Measurements from ENCODE around the gene FOLR3.
"Not testable (repeated sequence)": the region's sequence is repeated elsewhere in the genome, so short reads cannot be mapped to it uniquely, and the experiment has no call there.

Gene FOLR3

GRCh38 chr11:72124046-72124445 lies 11.5 kb upstream of the FOLR3 start:
- DNase-seq = no peak

- no peak for DNase-seq
Measured at GRCh38 chr11:72125956-72126355, 9.6 kb upstream of the FOLR3 start.

- no peak for DNase-seq
Measured at GRCh38 chr11:72127923-72128322, 7.6 kb upstream of the FOLR3 start.

GRCh38 chr11:72129381-72129780 lies 6.1 kb upstream of the FOLR3 start:
- DNase-seq = no peak

GRCh38 chr11:72132646-72133045 lies 2.9 kb upstream of the FOLR3 start:
- no peak for DNase-seq

GRCh38 chr11:72135891-72136683 lies 562 bp downstream of the FOLR3 start:
- no peak for DNase-seq

GRCh38 chr11:72136684-72137262 lies 1.2 kb downstream of the FOLR3 start:
- no peak for DNase-seq

GRCh38 chr11:72138821-72139390 lies 3.4 kb downstream of the FOLR3 start:
- no peak for DNase-seq

GRCh38 chr11:72139500-72139899 lies 4.0 kb downstream of the FOLR3 start:
- DNase-seq = no peak

- DNase-seq = no peak
Measured at GRCh38 chr11:72140661-72141060, 5.1 kb downstream of the FOLR3 start.

- no peak for DNase-seq
Measured at GRCh38 chr11:72141066-72141465, 5.5 kb downstream of the FOLR3 start.

- not testable (repeated sequence) for DNase-seq
Measured at GRCh38 chr11:72142086-72142485, 6.6 kb downstream of the FOLR3 start.

GRCh38 chr11:72142543-72142942 lies 7.0 kb downstream of the FOLR3 start:
- DNase-seq = not testable (repeated sequence)

- no peak for DNase-seq
Measured at GRCh38 chr11:72144807-72145565, 9.5 kb downstream of the FOLR3 start.

- no peak for DNase-seq
Measured at GRCh38 chr11:72146625-72147024, 11.1 kb downstream of the FOLR3 start.

GRCh38 chr11:72150882-72151281 lies 15.4 kb downstream of the FOLR3 start:
- DNase-seq = no peak

GRCh38 chr11:72153874-72154273 lies 18.3 kb downstream of the FOLR3 start:
- DNase-seq = not testable (repeated sequence)

GRCh38 chr11:72154816-72155215 lies 19.3 kb downstream of the FOLR3 start:
- no peak for DNase-seq

- DNase-seq = no peak
Measured at GRCh38 chr11:72155751-72156150, 20.2 kb downstream of the FOLR3 start.

- DNase-seq = no peak
Measured at GRCh38 chr11:72157131-72157530, 21.6 kb downstream of the FOLR3 start.

- DNase-seq = no peak
Measured at GRCh38 chr11:72160319-72160718, 24.8 kb downstream of the FOLR3 start.

- DNase-seq = no peak
Measured at GRCh38 chr11:72162891-72163492, 27.5 kb downstream of the FOLR3 start.

GRCh38 chr11:72164187-72164586 lies 28.7 kb downstream of the FOLR3 start:
- DNase-seq = not testable (repeated sequence)
